Stimulated activated CD8-positive, alpha-beta memory T cell treated with anti-CD3 and anti-CD28 coated beads, Interleukin-4, amount 100 ng/mL, for 24 hours (primary cell): ENCODE data around the gene GHRH.

Experiments used
- DNase-seq: peaks from one replicate; pipeline ENCODE4 v3.0.0-alpha.2; 2020; ENCODE audit warnings: low read depth

The GHRH gene, protein sequence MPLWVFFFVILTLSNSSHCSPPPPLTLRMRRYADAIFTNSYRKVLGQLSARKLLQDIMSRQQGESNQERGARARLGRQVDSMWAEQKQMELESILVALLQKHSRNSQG

DNA sequence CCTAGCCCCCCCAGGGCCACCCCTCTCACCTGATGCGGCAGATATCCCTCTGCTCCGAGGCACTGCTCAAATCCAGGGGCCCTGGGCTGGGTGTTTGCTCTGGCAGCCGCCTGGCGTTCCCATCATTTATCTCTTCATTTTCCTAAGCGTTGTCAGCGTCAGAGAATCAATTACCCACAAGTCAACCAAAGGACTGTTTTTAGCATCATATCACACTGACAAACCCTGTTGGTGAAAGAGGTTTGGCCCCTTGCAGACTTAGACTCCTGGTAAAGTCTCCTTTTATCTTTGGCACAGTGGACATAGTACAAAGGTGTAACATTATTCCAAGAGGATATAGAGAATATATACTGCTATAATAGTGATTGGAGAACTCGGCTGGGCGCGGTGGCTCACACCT lies at the start of gene GHRH:
TSS of gene GHRH (minus strand) at position 101 of the 400 bp plus-strand sequence. CDS start 4,925 bp downstream, outside the sequence.
- DNase-seq, result no peak

DNA sequence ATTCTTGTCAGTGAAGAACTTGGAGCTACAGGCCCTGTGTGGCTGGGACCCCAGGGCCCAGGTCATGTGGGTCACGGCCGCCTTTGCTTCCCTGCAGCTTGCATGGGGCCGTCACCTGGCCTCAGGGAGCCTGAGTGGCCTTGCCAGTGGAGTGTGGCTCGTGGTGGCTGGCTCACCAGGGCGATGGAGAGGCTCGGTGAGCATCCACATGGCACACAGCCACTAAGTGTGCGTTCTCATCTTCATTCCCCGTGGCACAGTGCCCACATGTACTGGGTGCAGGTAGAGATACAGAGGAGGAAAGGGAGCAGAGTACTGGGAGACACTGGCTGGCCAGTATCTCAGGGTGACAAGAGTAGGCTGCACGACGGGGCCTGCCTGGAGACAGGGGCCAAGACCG lies 49.3 kb upstream of the GHRH start:
- DNase-seq, result no peak

DNA sequence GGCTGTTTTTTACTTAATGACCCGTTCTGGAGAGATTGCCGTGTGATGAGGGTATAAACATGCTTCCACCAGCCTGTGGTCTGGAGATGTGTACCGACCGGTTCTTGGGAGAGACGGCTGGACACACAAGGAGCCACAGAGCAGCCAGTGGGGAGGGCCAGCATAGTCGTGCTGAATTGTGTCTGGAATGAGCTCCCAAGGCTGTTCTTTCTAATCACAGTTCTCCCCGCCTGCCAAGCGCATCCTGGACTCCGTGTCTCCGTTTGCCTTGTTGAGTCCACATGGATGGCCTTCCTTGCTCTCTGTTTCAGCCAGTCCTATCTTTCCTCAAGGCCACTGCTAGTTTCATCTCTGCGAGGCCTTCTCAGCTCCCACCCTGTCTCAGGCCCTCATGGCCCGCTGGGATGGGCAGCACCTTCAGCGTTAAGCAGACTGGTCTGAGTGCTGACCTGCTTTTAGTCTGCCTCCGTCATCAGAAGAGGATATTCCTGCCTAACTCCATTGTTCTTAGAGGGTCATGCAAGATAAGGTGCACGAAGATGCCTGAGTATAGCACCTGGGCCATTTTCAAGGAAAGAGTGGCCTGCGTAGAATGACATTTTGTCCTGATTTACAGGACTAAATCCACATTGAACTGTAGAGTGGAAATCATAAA lies 48.4 kb upstream of the GHRH start:
- no peak for DNase-seq

DNA sequence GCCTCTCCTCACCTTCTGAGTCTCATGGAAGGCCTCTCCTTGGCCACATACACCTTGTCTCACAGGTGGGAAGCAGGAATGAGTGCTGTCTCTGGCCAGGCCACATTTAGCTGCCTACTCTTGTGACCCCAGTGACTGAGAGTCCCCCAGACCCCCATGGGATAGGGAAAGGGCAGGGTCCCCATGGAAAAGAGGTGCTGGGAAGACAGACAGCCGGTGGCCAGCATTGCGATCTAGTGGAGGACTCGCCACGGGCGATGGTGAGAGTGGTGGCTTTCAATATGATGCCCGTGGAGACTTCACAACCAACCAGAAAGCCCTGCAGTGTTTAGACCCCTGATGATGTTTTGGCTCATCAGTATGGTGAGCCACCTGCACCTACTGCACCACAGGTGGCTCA lies 47.7 kb upstream of the GHRH start:
- DNase-seq, result no peak

DNA sequence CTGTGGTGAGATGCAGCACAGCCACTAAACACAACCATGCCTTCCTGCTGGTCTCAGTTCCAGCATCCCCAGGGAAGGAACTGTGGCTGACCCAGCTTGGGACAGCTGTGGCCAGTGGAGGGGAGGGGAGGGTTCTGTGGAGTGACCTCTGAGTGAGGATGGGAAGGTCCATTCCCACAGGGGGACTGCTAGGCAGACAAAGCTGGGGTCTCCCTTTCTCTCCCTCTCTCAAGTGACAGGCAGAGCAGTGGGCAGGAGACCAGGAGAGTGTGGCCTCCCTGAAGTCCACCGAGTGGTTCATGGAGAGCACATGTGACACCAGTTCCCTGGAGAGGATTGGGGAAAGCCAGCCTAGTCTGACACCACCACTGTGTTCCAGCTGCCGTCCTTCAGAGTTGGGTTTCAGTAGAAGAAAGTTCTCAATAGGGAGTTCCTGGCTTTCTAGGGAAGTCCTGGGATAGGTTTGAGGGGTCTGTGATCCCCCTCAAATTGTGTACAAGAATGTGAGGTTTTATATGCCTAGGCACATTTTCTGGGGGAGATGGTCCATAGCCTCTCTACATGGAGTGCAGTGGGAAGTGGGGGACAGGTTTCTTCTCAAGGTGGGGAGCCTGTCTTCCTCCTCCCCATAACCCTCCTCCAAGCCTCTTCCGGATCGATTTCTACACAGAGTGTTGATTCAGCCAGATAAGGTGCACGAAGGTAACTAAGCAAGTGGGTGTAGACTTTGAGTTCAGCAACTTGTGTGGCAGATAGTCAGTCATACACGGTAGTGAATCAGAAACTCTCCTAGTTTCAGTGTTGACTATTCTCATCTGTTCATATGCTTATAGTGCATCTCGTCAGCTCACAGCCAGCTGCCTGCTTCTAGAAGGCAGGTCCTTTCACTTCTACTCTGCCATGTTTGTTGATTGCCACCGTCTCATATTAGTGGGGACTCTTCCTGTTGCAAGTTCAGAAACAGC lies 46.8 kb upstream of the GHRH start:
- no peak for DNase-seq

DNA sequence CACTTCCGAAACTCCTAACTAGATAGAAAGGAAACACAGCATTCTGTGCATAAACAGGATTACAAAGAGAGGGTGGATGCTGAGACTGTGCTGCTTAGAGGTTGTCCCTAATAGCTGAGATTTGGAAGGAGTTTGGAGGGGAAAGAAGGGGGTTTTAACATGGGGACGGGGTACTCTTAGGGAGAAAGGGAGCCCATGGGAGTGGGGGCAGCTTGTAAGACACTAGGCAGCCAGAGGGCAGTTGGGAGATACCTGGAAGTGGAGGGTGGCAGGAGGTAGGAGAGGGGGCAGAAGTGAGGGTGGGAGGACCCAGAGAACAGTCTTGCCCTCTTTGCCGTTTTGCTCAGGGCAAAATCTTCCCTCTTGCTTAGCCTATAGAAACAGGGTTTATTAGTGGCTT lies 44.2 kb upstream of the GHRH start:
- no peak for DNase-seq

DNA sequence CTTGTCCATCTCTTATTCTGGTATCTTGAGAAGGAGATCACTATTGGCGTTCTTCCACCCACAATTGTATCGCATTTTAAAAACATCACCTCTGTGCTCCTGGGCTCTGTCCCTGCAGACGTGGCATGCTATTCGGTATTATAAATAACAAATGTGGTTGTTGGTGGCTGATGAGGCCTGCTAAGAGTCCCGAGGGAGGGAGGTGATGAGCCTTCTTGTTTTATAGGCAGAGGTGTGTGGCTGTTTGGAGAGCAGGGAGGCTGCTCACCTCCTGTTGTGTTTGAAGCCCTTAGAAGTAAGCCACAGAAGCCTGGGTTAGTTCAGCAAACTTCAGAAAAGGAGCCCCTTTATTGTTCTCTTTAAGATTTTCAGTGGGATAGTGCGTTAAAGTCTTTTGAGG lies 43.5 kb upstream of the GHRH start:
- DNase-seq, result no peak

DNA sequence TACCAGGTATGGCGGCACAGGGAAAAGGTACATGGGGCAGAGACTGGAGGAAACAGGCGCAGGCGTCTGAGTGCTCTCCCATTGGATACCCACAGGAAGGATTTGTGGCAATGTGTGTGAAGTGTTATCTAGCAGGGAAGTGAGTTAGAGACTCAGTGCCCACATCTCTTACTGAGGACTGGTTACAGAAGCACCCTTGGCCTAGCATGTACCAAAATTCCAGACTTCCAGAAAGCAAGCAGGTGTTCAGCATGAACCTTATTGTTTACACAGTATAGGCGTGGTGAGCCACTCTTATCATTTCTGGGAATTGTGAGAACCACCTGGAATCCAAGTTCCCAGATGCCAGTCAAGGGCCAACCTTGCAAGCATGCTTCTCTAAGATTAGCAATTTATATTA lies 42.0 kb upstream of the GHRH start:
- no peak for DNase-seq

DNA sequence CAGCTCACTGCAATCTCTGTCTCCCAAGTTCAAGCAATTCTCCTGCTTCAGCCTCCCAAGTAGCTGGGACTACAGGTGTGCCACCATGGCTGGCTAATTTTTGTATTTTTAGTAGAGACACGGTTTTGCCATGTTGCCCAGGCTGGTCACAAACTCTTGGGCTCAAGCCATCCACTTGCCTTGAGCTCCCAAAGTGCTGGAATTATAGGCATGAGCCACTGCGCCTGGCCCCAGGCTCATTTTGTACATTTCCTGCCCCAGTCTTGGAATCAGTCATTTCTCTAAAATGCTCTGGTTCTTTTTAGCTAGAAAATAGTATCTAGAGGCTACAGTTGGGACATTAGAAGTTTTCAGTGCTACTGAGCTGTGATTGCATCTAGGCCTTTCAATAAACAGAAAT lies 41.4 kb upstream of the GHRH start:
- no peak for DNase-seq

DNA sequence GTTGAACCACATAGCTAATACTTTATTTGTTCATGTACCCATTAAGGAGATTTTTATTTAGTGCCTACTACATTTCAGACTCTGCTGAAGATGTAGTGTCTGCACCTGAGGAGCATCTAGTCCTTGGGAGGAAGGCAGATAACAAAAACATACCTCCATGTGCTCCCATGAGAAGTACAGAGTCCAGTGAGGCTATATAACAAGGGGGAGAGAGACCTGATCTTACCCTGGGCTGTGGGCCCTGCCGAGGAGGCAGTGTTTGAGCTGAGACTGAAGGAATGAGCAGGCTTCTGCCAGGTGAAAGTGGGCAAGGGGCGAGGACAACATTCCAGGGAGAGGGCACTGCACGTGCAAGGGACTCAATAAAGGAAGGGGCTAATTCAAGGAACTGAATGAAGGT lies 39.9 kb upstream of the GHRH start:
- DNase-seq, result no peak

DNA sequence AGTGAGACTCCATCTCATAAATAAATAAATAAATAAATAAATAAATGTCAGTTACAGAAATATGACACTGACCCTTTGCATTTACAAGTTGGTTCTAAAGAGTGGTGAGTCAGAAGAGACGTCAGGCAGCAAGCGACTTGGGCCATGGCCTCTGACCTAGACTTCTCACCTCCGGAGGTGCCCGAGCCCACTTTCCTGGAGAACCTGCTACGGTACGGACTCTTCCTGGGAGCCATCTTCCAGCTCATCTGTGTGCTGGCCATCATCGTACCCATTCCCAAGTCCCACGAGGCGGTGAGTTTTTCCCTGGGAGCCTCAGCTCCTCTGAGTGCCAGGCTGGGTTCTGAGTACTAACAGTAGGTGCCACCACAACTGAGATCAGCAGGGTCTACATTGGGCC lies 39.5 kb upstream of the GHRH start:
- DNase-seq, result no peak

DNA sequence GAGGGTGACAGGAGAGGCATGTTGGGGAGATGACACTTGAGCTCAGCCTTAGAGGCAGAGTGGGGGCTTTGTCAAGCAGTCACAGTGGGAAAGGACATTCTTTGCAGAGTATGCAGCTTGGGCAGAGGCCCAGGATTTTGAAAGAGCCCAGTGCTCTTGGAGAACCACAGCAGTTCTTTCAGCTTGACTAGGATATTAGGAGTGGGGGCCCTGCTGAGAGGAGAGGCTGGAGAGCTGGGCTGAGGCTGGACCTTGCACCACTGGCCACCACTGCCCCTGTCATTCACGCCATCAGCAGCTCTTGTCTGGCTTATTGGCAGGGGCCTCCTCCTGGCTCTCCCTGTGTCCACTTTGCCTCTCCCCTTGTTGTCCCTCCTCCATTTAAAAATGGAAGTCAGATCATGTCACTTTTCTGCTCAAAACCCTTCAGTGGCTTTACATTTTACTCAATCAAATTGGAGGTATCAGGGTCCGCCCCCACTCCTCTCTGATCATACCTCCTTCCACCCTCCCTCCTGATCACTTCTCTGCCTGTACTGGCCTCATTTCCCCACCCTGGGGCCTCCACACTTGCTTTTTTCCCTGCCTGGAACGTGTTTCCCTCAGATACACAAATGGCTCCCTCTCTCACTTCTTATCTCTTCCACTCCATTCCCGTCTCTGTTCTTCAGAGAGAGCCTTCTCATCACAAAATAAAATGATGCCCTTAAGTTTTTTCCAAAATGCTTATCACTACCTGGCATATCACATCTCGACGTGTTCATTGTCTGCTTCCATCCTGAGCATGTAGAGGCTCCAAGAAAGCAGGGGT lies 38.3 kb upstream of the GHRH start:
- DNase-seq, result no peak

DNA sequence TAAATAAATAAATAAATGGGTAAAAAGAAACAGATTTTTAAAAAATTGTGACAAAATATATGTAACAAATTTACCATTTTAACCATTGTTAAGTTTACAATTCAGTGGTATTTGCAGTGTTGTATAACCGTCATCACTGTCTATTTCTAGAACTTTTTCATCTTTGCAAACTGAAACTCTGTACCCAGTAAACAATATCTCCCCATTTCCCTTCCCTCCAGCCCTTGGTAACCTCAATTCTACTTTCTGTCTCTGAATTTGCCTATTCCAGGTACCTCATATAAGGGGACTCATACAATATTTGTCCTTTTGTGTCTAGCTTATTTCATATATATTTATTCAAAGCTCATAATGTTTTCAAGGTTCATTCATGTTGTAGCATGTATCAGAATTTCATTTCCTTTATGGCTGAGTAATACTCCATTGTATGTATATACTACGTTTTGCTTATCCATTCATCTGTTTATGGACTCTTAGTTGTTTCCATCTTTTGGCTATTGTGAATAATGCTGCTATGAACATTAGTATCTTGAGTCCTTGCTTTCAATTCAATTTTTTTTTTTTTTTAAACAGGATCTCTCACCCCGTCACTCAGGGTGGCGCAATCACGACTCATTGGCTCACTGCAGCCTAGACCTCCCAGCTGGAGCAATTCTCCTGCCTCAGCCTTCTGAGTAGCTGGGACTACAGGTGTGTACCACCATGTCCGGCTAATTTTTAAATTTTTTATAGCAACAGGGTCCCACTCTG lies 36.8 kb upstream of the GHRH start:
- DNase-seq, result no peak

DNA sequence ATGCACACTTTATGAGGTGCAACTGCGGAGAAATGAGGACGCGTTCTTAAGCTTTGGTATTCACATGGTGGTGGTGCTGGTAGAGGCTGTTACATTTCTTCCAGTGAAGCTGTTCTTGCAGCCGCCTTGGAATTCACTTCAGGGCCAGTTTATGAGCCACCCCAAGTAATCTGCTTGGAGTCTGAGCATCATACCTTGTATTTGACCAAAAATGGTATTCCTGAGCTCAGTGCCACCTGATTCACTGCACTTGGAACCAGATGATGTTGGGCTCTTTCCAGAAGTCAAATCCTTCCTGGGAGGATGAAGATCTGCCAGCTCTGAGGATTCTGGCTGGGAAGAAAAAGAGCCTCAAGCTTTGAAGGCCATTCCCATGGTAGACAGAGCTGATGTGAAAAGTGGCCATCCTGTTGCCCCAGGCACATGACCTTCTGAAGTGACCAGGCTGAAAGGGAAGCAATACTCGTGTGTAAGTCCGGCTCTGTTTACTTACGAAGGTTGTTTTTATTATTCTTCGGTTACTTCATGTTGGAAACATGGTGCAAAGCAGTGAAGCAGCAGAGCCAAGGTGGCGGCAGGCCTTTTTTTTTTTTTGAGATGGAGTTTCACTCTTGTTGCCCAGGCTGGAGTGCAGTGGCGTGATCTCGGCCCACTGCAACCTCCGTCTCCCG lies 35.6 kb upstream of the GHRH start:
- DNase-seq, result no peak

DNA sequence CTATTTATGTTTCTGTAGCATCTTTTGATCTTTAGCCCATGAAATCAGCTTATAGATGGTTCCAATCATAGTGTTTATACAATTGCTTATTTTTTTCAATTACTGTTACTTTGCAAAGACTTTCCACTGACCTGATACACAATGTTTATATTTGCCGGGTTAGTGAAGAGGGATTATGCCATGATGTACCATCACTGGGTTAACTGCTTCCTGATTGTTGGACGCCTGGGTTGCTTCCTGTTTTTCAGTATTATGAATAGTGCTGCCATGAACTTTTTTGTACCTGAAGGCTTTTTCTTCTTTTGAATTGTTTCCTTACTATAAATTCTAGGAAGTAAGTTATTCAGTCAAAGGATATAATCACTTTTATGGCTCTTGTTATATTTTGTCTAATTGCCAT lies 34.8 kb upstream of the GHRH start:
- DNase-seq, result no peak

DNA sequence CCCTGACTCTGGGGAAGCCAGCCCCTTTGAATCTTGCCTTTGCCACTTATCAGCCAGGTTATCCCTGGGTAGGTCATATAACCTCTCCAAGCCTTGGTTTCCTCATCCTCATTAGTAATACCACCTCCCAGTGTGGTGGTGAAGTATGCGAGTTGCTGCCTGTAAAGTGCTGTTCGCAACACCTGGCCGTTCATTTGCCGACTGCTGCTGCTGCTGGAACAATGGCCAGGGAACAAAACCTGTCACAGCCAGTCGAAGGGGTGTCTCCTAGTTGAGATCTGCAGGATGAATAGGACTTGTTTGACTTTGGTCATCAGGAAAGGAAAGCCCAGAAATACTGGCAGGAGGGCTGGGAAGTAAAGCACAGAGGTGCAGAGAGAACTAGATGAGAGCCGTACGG lies 34.0 kb upstream of the GHRH start:
- DNase-seq, result no peak

DNA sequence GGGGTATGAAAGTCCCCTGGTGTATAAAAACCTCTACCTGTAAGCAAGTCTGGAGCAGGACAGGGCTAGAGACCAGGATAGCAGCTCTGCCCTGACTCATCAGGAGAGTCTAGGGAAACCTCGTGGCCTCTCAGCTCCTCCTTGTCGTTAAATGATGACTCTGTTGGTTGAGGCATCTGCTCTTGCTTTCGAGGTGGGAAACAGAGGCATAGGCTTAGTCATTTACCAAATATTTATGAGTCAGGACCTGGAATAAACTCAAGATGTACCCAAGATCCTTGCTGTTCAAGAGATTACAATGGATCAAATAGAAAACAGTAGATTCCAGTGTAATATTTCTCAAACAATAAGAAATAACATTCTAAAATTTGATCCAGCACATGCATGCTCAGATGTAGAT lies 33.4 kb upstream of the GHRH start:
- DNase-seq, result no peak

DNA sequence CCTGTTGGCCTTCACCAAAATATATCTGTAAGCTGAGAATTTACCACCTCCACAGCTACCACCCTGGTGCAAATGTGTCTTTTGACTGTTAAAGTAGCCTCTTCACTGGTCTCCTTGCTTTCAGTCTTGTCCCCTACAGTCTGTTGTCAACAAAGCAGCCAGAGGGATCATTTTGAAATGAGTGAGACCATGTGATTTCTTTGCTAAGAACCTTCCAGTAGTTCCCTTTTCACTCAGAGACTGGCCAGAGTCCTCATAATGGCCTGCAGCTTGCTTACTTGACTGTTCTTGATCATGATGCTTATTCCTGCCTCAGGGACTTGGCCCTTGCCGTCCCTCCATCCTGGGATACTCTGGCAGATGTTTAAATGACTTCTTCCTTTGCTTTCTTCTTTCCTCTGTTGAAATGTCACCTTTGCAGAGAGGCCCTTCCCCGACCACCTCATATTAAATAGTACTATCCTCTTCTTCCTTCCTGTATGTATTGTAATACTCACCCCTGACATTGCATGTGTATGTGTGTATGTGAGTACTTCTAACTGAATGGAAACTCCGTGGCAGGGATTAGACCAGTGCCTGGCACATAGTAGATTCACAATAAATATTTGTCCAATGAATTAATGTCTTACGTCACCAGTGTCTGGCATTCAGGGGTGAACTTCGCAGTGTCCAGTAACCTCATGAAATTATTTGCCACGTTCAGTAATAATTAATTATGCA lies 32.8 kb upstream of the GHRH start:
- no peak for DNase-seq

DNA sequence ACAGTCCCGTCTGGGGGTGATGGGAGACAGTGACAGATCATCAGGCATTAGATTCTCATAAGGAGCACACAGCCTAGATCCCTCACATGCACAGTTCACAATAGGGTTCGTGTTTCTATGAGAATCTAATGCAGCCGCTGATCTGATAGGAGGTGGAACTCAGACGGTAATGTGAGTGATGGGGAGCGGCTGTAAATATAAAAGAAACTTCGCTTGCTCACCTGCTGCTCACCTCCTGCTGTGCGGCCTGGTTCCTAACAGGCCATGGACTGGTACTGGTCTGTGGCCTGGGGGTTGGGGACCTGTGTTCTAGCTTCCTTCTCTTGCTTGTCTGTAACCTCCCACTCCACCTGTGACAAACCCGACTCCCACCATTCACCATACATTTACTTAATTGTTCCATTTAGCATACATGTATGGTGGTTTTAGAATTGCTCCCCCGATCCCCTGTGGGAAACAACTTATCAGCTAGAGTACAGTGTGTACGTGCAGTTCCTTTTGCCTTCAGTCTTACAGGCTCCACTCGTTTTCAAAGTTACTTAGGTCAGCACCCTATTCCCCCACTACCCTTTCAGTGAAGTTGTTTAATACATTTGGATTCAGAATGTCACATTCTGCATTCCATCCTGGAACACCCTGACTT lies 31.8 kb upstream of the GHRH start:
- DNase-seq, result no peak

DNA sequence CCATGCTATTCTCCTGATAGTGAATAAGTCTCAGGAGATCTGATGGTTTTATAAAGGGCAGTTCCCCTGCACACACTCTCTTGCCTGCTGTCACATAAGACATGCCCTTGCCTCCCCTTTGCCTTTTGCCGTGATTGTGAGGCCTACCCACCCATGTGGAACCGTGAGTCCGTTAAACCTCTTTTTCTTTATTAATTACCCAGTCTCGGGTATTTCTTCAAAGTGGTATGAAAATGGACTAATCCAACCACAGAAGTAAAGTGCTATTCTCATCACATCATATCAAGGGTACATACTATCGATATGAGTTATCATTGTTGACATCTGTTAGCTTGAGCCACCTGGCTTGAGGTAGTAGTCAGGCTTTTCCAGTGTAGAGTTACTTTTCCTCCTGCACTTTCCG lies 30.1 kb upstream of the GHRH start:
- no peak for DNase-seq
